Measurements from ENCODE around the gene REEP6.

- no peak for TF ChIP-seq POLR2AphosphoS5 (IDR thresholded peaks at IDR 0.05; ENCODE audit: low read depth)
- no peak for TF ChIP-seq CTCF (IDR thresholded peaks at IDR 0.05; ENCODE audit: insufficient read depth, low read length)
Measured at GRCh38 chr19:1538978-1539377, 48.0 kb downstream of the REEP6 start.

All from HL-60 (cell line).